GM19025 (cell line): ENCODE data around the gene RILPL1.
"Not testable (repeated sequence)": the region's sequence is repeated elsewhere in the genome, so short reads cannot be mapped to it uniquely, and the experiment has no call there.

Source experiments
- ATAC-seq: cut with Tn5 transposase; IDR thresholded peaks from one replicate; pipeline ENCODE4 v1.9.1; 2021; ENCODE audit warnings: mild to moderate bottlenecking, low read depth, moderate library complexity; ENCODE audit not compliant: unreplicated experiment

Gene RILPL1

DNA sequence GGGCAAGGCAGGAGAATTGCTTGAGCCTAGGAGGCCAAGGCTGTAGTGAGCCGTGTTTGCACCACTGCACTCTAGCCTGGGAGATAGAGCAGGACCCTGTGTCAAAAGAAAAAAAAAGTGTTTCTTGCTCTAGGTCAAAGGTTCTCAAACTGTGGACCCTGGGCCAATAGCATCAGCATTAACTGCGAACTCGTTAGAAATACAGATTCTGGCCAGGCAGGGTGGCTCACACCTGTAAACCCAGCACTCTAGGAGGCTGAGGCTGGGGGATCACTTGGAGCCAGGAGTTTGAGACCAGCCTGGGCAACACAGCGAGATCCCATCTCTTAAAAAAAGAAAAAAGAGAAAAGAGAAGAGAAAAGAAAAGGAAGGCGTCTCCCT lies 97.9 kb downstream of the RILPL1 start:
- no peak for ATAC-seq

- no peak for ATAC-seq
Observed at GRCh38 chr12:123433615-123434014, 99.9 kb downstream of the RILPL1 start.

GRCh38 chr12:123431951-123432817 lies 101.3 kb downstream of the RILPL1 start:
- ATAC-seq = not testable (repeated sequence)

DNA sequence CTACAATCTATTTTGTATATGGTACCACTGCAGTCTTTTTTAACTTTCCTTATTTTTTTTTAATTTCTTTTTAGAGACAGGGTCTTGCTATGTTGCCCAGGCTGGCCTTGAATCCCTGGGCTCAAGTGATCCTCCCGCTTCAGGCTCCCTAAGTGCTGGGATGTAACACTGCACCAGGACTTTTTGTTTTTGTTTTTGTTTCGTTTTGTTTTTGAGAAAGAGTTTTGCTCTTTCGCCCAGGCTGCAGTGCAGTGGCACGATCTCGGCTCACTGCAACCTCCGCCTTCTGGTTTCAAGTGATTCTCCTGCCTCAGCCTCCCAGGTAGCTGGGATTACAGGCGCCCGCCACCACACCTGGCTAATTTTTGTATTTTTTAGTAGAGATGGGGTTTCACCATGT lies 104.4 kb downstream of the RILPL1 start:
- ATAC-seq = not testable (repeated sequence)

DNA sequence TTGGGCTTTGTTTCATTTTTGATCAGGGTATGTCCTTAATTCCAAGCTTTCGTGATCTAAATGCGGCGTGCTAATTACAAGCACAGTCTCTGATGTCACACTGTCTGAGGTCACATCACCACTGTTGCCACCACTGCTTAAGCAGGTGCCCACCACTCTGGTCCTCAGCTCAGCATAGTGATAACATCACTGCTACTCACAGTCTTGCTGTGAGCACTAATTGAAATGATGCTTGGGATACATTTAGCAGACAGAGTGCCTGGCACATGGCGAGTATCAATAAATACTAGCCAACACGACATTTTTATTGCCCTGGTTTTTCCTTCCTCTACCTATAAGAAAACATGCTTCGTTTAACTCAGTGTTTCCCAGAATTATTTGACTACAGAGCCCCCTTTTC lies 104.9 kb downstream of the RILPL1 start:
- no peak for ATAC-seq

- ATAC-seq = peak; percentile 90
Observed at GRCh38 chr12:123427036-123427769, 106.3 kb downstream of the RILPL1 start.

DNA sequence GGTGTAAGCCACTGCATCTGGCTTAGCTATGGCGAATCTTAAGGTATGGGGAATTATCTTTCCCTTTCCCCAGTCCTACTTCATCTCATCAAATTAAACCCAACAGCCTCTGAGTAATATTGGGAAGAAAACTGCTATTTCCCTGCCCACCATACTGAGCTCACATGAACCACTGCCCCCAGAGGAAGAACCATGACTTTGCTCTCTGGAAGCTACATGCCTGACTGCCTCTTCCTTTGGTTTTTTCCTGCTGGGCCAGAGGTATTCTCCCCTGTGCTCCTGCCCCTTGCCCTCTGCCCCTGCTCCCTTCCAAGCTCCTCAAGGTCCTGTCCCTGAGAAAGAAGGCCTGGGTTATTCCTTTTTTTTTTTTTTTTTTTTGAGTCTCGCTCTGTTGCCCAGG lies 112.2 kb downstream of the RILPL1 start:
- no peak for ATAC-seq
